SK-N-SH (cell line): Measurements from ENCODE around the gene ARF4. TPM values are rescaled to one million over a fixed set of nuclear protein-coding genes. Genes with fewer than 3 reads are reported as not detected.

ENCODE experiments used
- CTCF ChIA-PET: fragments of 300-600, 350-600 bp; formaldehyde crosslinking; extraction: SDS; loops from one replicate; lab custom pipeline; 2021; lab: Yijun Ruan, JAX
- POLR2A ChIA-PET: fragments of 350-600 bp; sonication (Branson Sonifier 250); formaldehyde crosslinking; extraction: SDS; loops from one replicate; lab custom pipeline; 2020; ENCODE audit warnings: antibody characterized with exemption, inconsistent platforms; lab: Yijun Ruan, JAX
- DNase-seq: peaks from one replicate; pipeline ENCODE4 v3.0.0; 2012
- H2AFZ ChIP-seq: fragments of 200-600 bp; sonication (generic); 2 replicates; pipeline ENCODE4 v1.8.1; 2016; ENCODE audit warnings: antibody characterized with exemption, mild to moderate bottlenecking, low read depth
- H3F3A ChIP-seq: fragments of 200-600 bp; sonication (generic); replicated peaks from 2 replicates; pipeline ENCODE3; 2016; ENCODE audit warnings: antibody characterized with exemption, mild to moderate bottlenecking; ENCODE audit not compliant: insufficient read depth
- H3K27ac ChIP-seq, 2 experiments: fragments of 200-500 bp in 1 of 2; fragments of 200-600 bp in 1 of 2; sonication (Bioruptor generic) in 1 of 2; sonication (generic), shearing (Covaris generic) in 1 of 2; 2 replicates each; pipeline versions ENCODE4 v1.5.1 to v1.6.1; 2014 to 2016; ENCODE audit warnings: low read depth in 2 of 2, inconsistent platforms in 1 of 2, low read length in 1 of 2, mild to moderate bottlenecking in 1 of 2, mixed read lengths in 1 of 2
- H3K27me3 ChIP-seq: fragments of 200-600 bp; sonication (generic), shearing (Covaris generic); 2 replicates; pipeline ENCODE4 v1.6.1; 2016; ENCODE audit warnings: mixed run types; ENCODE audit not compliant: insufficient read depth
- H3K36me3 ChIP-seq, 2 experiments: fragments of 200-500 bp in 1 of 2; fragments of 200-600 bp in 1 of 2; sonication (Bioruptor generic) in 1 of 2; sonication (generic) in 1 of 2; replicated peaks in 1 of 2; 2 replicates each; pipeline versions ENCODE3 to v1.5.1; 2014 to 2016; ENCODE audit warnings: low read length in 1 of 2, mild to moderate bottlenecking in 1 of 2; ENCODE audit not compliant: insufficient read depth in 2 of 2, control insufficient read depth in 1 of 2
- H3K4me1 ChIP-seq, 2 experiments: fragments of 200-500 bp in 1 of 2; fragments of 200-600 bp in 1 of 2; sonication (Bioruptor generic) in 1 of 2; sonication (generic), shearing (Covaris generic) in 1 of 2; 2 replicates each; pipeline versions ENCODE4 v1.5.1 to v1.6.1; 2014 to 2016; ENCODE audit warnings: low read depth in 1 of 2, low read length in 1 of 2, mixed run types in 1 of 2; ENCODE audit not compliant: insufficient read depth in 2 of 2, control insufficient read depth in 1 of 2
- H3K4me2 ChIP-seq: fragments of 200-600 bp; sonication (generic), shearing (Covaris generic); 2 replicates; pipeline ENCODE4 v1.6.1; 2017; ENCODE audit warnings: mixed run types
- H3K4me3 ChIP-seq, 2 experiments: fragments of 200-500 bp in 1 of 2; fragments of 200-600 bp in 1 of 2; sonication (Bioruptor generic) in 1 of 2; sonication (generic), shearing (Covaris generic) in 1 of 2; 2 replicates each; pipeline versions ENCODE4 v1.5.1 to v1.8.1; 2014 to 2016; ENCODE audit warnings: low read depth in 2 of 2, inconsistent platforms in 1 of 2, low read length in 1 of 2, mild to moderate bottlenecking in 1 of 2, mixed read lengths in 1 of 2, moderate library complexity in 1 of 2
- H3K79me2 ChIP-seq: fragments of 200-600 bp; sonication (generic); 2 replicates; pipeline ENCODE4 v1.8.1; 2017; ENCODE audit warnings: mild to moderate bottlenecking; ENCODE audit not compliant: insufficient read depth
- H3K9ac ChIP-seq: fragments of 200-600 bp; sonication (generic); 2 replicates; pipeline ENCODE4 v1.6.1; 2017; ENCODE audit warnings: mixed run types
- H3K9me2 ChIP-seq: fragments of 200-600 bp; sonication (generic); 2 replicates; pipeline ENCODE4 v1.6.1; 2017; ENCODE audit warnings: mixed run types
- H3K9me3 ChIP-seq: fragments of 200-600 bp; sonication (generic); 2 replicates; pipeline ENCODE4 v1.6.1; 2017; ENCODE audit warnings: mixed run types, mild to moderate bottlenecking, moderate library complexity
- H4K20me1 ChIP-seq: fragments of 200-600 bp; sonication (generic); 2 replicates; pipeline ENCODE4 v1.6.1; 2017; ENCODE audit warnings: mild to moderate bottlenecking, mixed run types; ENCODE audit not compliant: insufficient read depth
- ELF1 ChIP-seq: IDR thresholded peaks from 2 replicates; pipeline ENCODE4 v1.4.0; 2012
- EP300 ChIP-seq, 2 experiments: IDR thresholded peaks; 2 replicates each; pipeline versions ENCODE4 v1.4.0 to v1.6.1; 2012; ENCODE audit warnings: borderline replicate concordance in 1 of 2, low read depth in 1 of 2, low read length in 1 of 2
- FOSL2 ChIP-seq: IDR thresholded peaks from 2 replicates; pipeline ENCODE4 v1.4.0; 2012; ENCODE audit warnings: low read depth, mild to moderate bottlenecking, moderate library complexity, borderline replicate concordance
- FOXJ3 ChIP-seq: sonication (generic); formaldehyde crosslinking; IDR thresholded peaks from 2 replicates; pipeline ENCODE4 v1.5.1; 2020; ENCODE audit warnings: mild to moderate bottlenecking, missing genetic modification reagents
- NFIC ChIP-seq: IDR thresholded peaks from 2 replicates; pipeline ENCODE4 v1.4.0; 2012; ENCODE audit warnings: borderline replicate concordance
- RCOR1 ChIP-seq: fragments of 150-350 bp; IDR thresholded peaks from 2 replicates; pipeline ENCODE4 v1.6.1; 2017; ENCODE audit warnings: antibody characterized with exemption, low read length
- RFX5 ChIP-seq: IDR thresholded peaks from 2 replicates; pipeline ENCODE4 v1.6.1; 2012; ENCODE audit warnings: mild to moderate bottlenecking, improper control_type of control experiment, low read length
- SIN3A ChIP-seq: IDR thresholded peaks from 2 replicates; pipeline ENCODE4 v1.6.1; 2012; ENCODE audit warnings: low read depth, mild to moderate bottlenecking, low read length, moderate library complexity, borderline replicate concordance
- SMC3 ChIP-seq: IDR thresholded peaks from 2 replicates; pipeline ENCODE4 v1.6.1; 2012; ENCODE audit warnings: low read depth, low read length, improper control_type of control experiment
- TAF1 ChIP-seq: IDR thresholded peaks from 2 replicates; pipeline ENCODE4 v1.6.1; 2012; ENCODE audit warnings: low read depth, mild to moderate bottlenecking, low read length, moderate library complexity, borderline replicate concordance
- TEAD4 ChIP-seq: IDR thresholded peaks from 2 replicates; pipeline ENCODE4 v1.4.0; 2012; ENCODE audit warnings: mild to moderate bottlenecking, borderline replicate concordance; ENCODE audit not compliant: insufficient read depth
- YY1 ChIP-seq: IDR thresholded peaks from 2 replicates; pipeline ENCODE4 v1.4.0; 2012; ENCODE audit warnings: low read depth, mild to moderate bottlenecking
- WGBS: methylation state at CpG from one replicate; pipeline ENCODE4 v1.1.6; 2017; ENCODE audit warnings: low lambda C conversion rate; 5-methylcytosine and 5-hydroxymethylcytosine counted together
- polyA plus RNA-seq, 3 experiments: library from polyadenylated mRNA; depleted of rRNA; stranded (reverse); fragments of >200 nt; gene quantifications; 2 replicates each; pipeline ENCODE4 v1.2.3, GENCODE V29; 2012
- TF ChIP-seq, protein P1 (sequence below): IDR thresholded peaks from 2 replicates; pipeline ENCODE4 v1.6.1; 2012; ENCODE audit warnings: mild to moderate bottlenecking, low read depth, low read length, moderate library complexity
- TF ChIP-seq, protein P2 (sequence below): fragments of 150-350 bp; IDR thresholded peaks from 2 replicates; pipeline ENCODE4 v1.6.1; 2017; ENCODE audit warnings: antibody characterized with exemption, low read length, low read depth, borderline replicate concordance
- TF ChIP-seq, protein P3 (sequence below): fragments of 150-350 bp; IDR thresholded peaks from 2 replicates; pipeline ENCODE4 v1.6.1; 2016; ENCODE audit warnings: mild to moderate bottlenecking, low read depth, low read length

ARF4 gene
- polyA plus RNA-seq, 1 of the 3 experiments (the other 2 are of a cell fraction): 150 TPM

DNA sequence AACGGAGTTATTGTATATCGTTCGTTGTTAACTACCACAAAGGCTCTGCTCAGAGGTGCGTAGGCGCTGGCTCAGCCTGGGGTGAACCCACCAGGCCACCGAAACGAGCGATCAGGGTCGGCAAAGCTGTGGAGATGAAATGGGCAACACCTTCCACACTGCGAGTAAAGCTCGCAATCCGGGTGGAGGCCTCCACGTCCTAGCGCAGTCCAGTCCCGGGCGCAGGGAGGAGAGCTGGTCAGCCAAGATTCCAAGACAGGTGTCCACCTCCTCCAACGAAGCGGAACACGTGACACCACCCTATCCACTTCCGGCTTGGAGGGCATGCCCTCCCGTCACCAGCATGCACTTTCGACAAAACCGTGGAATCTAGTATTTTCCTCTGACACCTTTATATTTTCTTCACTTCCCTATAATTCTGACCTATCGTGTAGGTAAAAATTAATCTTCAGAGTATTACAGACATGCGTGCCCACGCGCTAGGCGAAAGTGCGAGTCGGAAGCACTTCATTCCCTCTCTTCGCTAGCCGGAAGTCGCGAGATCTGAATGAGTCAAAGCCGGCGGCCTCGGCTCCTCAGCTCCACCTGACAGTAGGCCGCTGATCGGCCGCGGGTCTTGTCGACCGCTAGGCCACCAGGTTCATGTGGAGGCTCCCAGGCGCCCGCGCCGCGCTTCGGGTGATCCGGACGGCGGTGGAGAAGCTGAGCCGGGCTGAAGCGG lies 41.2 kb downstream of the ARF4 start, which contains the start of gene PDE12 (continued):
- TF ChIP-seq, protein P1, sequence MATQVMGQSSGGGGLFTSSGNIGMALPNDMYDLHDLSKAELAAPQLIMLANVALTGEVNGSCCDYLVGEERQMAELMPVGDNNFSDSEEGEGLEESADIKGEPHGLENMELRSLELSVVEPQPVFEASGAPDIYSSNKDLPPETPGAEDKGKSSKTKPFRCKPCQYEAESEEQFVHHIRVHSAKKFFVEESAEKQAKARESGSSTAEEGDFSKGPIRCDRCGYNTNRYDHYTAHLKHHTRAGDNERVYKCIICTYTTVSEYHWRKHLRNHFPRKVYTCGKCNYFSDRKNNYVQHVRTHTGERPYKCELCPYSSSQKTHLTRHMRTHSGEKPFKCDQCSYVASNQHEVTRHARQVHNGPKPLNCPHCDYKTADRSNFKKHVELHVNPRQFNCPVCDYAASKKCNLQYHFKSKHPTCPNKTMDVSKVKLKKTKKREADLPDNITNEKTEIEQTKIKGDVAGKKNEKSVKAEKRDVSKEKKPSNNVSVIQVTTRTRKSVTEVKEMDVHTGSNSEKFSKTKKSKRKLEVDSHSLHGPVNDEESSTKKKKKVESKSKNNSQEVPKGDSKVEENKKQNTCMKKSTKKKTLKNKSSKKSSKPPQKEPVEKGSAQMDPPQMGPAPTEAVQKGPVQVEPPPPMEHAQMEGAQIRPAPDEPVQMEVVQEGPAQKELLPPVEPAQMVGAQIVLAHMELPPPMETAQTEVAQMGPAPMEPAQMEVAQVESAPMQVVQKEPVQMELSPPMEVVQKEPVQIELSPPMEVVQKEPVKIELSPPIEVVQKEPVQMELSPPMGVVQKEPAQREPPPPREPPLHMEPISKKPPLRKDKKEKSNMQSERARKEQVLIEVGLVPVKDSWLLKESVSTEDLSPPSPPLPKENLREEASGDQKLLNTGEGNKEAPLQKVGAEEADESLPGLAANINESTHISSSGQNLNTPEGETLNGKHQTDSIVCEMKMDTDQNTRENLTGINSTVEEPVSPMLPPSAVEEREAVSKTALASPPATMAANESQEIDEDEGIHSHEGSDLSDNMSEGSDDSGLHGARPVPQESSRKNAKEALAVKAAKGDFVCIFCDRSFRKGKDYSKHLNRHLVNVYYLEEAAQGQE: no peak
- TF ChIP-seq FOXJ3 (CRISPR knock-in tag): no peak
- TF ChIP-seq EP300 (IDR thresholded peaks at IDR 0.05; ENCODE audit: borderline replicate concordance in 1 of 2, low read depth in 1 of 2, low read length in 1 of 2): peak; percentile 76 to 97; a peak in 3 of 4 replicates
- TF ChIP-seq, protein P2, sequence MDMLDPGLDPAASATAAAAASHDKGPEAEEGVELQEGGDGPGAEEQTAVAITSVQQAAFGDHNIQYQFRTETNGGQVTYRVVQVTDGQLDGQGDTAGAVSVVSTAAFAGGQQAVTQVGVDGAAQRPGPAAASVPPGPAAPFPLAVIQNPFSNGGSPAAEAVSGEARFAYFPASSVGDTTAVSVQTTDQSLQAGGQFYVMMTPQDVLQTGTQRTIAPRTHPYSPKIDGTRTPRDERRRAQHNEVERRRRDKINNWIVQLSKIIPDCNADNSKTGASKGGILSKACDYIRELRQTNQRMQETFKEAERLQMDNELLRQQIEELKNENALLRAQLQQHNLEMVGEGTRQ: peak; percentile 78
- TF ChIP-seq TAF1: peak; percentile 73
- TF ChIP-seq, protein P3, sequence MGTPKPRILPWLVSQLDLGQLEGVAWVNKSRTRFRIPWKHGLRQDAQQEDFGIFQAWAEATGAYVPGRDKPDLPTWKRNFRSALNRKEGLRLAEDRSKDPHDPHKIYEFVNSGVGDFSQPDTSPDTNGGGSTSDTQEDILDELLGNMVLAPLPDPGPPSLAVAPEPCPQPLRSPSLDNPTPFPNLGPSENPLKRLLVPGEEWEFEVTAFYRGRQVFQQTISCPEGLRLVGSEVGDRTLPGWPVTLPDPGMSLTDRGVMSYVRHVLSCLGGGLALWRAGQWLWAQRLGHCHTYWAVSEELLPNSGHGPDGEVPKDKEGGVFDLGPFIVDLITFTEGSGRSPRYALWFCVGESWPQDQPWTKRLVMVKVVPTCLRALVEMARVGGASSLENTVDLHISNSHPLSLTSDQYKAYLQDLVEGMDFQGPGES: no peak
- TF ChIP-seq SMC3: no peak; the same call in 1 of the 2 replicates
- TF ChIP-seq TEAD4: no peak

DNA sequence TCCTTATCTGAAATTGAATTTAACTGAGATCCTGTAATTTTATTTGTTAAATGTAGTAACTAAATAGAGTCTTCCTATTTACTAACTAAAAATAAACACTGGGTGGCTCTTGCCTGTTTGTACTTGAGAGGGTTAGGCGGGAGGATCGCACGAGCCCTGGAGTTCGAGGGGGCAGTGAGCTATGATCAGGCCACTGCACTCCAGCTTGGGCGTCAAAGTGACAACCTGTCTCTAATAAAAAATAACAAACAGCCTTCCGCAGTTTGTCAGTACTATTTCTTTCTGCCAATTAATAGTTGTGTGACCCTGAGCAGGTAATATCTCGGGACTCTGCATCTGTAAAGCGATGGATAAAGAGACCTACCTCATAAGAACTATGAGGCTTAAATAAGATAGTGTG lies 41.8 kb downstream of the ARF4 start:
- peak overlapping the region; percentile 74 to 96 for H3K27ac ChIP-seq
- peaks cover 0 to 12% of the 10 kb centered on the region in 2 experiments; a peak in 2 of 4 replicates for H3K4me1 ChIP-seq
- WGBS: 46% methylated on average over 8 of the region's 8 CpGs
- H3K36me3 ChIP-seq: peaks cover 12 to 14% of the 10 kb centered on the region in 2 experiments
- CTCF ChIA-PET: interaction anchor here (1.5 to 1.8 kb wide), 2 partner anchors 42 to 455 kb away, joined by 5 read pairs; partner anchors contain the start of gene ARF4
- H3K27me3 ChIP-seq: no peaks in the 10 kb centered on the region
- DNase-seq: peak; percentile 45
- POLR2A ChIA-PET: interaction anchor here (0.6 to 2.9 kb wide), 5 partner anchors 11 to 297 kb away, joined by 3 to 19 read pairs (median 3); partner anchors contain the start of genes ARF4 and DNAH12
- peak overlapping the region; percentile 79 for H3K9ac ChIP-seq
- peaks cover 41% of the 10 kb centered on the region for H3K79me2 ChIP-seq
- H4K20me1 ChIP-seq: peaks cover 9% of the 10 kb centered on the region; the same call in 1 of the 2 replicates
- H3F3A ChIP-seq: no peaks in the 10 kb centered on the region
- peak overlapping the region; percentile 77 for H3K4me2 ChIP-seq
- no peak for TF ChIP-seq SMC3
- TF ChIP-seq YY1: no peak
- no peak for TF ChIP-seq SIN3A
- no peak for TF ChIP-seq NFIC
- TF ChIP-seq RFX5: no peak
- no peak for TF ChIP-seq TEAD4
- TF ChIP-seq RCOR1: no peak
- TF ChIP-seq FOSL2: no peak
- TF ChIP-seq ELF1: no peak
- TF ChIP-seq, protein P1: no peak
- H3K9me3 ChIP-seq: no peaks in the 10 kb centered on the region
- peak overlapping the region; percentile 95 for H2AFZ ChIP-seq
- no peaks in the 10 kb centered on the region for H3K9me2 ChIP-seq
- H3K4me3 ChIP-seq: peak overlapping the region; percentile 81 to 88
